SKM-1 (cell line): ENCODE measurements around the gene FASTKD3.
"Not testable (repeated sequence)": the region's sequence is repeated elsewhere in the genome, so short reads cannot be mapped to it uniquely, and the experiment has no call there.

Source experiments
- DNase-seq: peaks from one replicate; lab custom pipeline; 2025; ENCODE audit not compliant: unreplicated experiment; lab: John Stamatoyannopoulos, UW

The FASTKD3 gene, protein sequence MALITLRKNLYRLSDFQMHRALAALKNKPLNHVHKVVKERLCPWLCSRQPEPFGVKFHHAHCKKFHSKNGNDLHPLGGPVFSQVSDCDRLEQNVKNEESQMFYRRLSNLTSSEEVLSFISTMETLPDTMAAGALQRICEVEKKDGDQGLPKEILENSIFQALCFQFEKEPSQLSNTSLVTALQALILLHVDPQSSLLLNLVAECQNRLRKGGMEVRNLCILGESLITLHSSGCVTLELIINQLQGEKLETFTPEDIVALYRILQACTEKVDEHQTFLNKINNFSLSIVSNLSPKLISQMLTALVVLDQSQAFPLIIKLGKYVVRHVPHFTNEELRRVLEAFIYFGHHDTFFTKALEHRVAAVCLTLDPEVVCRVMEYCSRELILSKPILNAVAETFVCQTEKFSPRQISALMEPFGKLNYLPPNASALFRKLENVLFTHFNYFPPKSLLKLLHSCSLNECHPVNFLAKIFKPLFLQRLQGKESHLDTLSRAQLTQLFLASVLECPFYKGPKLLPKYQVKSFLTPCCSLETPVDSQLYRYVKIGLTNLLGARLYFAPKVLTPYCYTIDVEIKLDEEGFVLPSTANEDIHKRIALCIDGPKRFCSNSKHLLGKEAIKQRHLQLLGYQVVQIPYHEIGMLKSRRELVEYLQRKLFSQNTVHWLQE

DNA sequence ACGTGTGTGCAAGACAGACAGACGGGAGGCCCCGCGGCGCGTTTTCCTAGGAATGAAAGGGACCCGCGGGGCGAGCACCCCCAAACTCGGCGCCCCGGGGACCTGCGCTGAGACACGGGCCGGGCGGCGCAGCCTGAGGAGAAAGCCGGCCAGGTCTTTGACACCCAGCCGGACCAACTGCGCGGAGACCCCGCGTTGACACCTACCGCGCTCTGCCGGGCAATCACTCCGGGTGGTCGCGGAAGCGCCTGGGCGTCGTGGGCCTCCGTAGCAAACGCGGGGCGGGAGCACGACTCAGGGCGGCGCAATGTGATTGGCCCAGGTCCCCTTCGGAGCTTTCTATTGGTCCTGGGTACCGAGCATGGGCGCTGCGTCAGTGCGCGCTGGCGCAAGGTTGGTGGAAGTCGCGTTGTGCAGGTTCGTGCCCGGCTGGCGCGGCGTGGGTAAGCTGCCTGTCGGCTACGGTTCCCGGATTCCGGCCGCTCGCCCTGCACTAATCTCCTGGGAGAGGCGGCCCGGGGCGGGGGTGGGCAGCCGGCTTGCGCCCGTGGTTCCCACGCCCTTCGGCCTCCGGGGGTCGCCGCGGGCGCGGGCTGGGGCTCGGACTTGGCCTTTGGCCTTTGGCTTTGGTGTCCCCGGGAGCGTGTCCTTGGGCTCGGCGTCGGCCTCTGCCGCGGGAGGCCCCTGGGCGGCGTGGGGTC lies at the start of gene FASTKD3, which contains the start of gene MTRR:
Gene FASTKD3, minus strand, starts transcription at position 259 of the 701 bp plus-strand sequence. CDS start 948 bp downstream, outside the sequence.
Gene MTRR, plus strand, starts transcription at position 376 of the 701 bp plus-strand sequence. CDS start 1,647 bp downstream, outside the sequence.
- peak; percentile 83 for DNase-seq

DNA sequence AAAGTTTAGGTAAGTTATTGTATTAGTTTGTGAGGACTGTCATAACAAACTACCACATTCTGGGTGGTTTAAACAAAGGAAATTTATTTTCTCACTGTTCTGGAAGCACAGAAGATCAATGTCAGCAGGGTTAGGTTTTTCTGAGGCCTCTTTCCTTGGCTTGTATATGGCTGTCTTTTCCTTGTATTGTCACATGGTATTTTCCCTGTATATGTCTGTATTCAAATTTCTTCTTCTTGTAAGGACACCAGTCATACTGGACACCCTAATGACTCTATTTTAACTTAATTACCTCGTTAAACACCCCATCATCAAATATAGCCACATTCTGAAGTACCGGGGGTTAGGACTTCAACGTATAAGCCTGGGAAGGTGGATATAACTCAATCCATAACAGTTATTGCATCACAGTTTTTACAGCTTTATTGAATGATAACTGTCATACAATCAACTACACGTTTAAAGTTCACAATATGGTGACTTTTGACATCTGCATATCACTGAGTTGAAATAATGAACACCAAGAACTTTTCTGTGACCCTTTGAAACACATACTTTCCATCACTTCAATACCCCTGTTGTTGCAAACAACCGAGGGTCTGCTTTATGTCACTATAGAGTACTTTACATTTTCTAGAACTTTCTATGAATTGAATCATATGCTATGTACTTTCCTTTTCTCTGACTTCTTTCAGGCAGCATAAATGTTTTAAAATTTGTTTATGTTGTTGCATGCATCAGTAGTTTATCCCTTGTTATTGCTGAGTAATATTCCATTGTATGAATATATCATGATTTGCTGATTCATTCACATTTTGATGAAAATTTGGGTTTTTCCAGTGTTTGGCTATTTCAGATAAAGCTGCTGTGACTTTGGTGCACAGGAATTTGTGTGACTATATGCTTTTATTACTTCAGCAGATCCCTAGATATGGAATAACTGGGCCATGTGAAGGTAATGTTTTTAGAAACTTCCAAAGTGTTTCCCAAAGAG lies 48.6 kb upstream of the FASTKD3 start:
- no peak for DNase-seq

DNA sequence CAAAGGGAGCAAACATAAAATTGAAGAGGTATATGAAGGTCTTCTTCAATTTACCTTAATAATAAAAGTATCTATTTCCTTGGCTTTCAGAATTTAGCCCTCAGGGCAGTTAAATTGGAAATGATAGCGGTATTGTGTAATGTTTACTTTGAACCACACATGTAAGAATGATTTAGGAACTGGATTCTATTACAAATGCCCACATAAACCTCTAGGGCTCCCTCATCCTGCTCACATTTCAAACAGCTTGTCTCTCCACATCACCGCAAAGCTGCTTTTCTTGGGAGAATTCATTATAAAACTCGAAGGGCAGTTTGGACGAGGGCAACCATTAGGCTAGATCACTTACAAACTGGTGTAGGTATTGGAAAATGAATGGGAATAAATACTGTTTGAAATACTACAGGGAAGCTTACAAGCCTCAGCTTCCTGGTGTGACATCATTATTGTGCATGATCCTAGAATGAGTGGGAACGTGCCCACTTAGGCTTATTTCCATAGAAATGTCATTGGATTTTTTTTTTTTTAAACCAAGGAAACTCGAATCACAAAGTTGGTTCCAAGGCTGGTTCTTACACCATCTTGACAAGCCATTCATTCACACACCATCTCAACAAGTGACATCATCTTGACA lies 47.5 kb upstream of the FASTKD3 start:
- DNase-seq = no peak

DNA sequence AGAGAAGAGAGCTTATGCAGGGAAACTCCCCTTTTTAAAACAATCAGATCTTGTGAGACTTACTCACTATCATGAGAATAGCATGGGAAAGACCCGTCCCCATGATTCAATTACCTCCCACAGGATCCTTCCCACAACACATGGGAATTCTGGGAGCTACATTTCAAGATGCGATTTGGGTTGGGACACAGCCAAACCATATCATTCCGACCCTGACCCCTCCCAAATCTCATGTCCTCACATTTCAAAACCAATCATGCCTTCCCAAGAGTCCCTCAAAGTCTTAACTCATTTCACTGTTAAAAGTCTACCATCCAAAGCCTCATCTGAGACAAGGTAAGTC lies 42.6 kb upstream of the FASTKD3 start:
- not testable (repeated sequence) for DNase-seq

DNA sequence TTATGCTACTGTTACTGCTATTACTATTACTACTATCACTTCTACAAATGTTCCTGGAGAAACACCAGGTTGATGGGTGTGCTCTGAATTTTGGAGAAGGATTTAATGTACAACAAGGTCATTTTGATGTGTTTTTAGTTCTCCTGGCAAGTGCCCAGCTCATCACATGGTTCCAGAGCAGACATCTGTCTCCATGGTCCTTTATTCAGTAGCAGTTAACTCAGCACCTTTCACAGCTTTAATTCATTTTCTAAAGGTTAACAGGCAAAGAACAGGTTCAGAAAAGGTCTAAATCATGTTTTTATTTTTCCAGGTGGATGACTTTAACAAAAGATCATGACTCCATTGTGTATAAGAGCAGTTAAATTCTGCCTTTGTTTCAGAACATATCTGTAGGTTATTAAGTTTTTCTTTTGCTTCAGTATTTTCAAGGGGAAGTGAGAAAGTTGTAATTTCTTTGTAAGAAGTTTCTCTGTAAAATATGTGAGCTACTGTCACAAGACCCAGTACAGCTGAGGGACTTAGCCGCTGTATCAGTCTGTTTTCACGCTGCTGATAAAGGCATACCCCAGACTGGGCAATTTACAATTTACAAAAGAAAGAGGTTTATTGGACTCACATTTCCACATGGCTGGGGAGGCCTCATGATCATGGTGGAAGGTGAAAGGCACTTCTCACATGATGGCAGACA lies 42.1 kb upstream of the FASTKD3 start:
- DNase-seq = no peak

DNA sequence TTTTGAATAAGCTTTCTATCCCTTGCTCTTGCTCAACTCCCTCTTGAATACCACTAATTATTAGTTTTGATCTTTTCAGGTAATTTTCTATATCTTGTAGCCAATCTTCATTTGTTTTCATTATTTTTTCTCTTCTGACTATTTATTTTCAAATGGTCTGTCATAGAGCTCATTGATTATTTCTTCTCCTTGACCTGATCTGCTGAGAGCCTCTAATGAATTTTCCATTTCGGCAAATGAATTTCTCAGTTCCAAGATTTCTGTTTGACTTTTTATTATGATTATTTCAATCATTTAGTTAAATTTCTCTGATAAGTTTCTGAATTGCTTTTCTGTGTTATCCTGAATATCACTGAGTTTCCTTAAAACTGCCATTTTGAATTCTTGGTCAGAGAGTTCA lies 39.5 kb upstream of the FASTKD3 start:
- no peak for DNase-seq

DNA sequence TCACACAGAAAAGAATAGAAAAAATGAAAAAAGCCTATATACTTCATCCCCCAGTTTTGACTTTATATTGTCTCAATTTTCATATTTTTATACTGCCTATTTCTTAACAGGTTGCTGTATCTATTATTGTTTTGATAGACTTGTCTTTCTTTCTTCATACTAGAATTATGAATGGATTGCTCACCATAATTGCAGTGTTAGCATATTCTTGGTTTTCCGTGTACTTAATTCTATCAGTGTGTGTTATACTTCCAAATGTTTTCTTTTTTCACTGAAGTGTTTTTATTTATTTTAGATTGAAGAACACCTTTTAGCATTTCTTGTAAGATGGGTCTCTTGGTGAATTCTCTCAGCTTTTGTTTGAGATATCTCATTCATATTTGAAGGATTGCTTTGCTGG lies 38.8 kb upstream of the FASTKD3 start:
- DNase-seq = no peak

DNA sequence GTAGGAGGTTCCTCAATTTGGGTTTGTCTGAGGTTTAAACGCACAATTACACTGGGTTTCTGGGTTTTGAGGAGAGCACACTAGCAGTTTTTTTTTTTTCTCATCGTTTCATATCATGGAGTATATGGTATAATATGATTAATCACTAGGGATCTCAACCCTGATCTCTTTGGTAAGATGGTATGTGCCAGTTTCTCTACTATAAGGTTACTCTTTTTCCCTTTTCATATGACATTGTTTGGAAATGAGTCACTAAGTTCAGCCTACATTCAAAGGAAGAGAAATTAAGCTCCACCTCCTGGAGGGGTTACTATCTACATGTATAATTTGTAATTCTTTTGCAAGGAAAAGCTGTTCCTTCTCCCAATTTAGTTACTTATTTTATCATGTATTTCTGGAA lies 35.3 kb upstream of the FASTKD3 start:
- no peak for DNase-seq

DNA sequence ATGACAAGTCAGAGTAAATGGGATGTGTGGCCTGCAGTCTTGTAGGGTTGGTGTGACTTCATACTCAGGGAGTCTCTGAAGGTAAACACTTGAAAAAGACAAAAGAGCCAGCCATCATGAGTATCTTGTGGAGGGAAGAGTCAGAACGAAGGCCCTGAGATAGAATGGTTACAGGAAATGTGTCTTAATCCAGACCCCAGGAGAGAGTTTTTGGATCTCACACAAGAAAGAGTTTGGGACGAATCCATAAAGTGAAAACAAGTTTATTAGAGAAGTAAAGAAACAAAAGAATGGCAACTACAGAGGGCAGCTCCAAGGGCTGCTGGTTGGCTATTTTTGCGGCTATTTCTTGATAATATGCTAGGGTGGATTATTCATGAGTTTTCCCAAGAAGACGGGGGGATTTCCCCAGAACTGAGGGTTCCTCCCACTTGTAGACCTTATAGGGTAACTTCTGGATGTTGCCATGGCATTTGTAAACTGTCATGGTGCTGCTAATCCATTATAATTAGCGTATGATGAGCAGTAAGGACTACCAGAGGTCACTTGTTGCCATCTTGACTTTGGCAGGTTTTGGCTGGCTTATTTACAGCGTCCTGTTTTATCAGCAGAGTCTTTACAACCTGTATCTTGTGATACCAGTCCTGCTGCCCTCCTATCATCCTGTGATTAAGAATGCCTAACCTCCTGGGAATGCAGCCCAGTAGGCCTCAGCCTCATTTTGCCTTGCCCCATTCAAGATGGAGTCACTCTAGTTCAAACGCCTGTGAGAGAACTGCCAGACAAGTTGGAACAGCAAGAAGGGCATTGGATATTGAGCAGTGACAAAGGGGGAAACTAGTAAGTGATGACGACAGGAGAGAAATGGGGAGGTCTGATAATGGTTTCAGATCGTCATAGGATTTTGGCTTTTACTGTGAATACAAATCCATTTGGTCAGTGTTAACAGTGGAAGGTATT lies 34.1 kb upstream of the FASTKD3 start:
- no peak for DNase-seq

DNA sequence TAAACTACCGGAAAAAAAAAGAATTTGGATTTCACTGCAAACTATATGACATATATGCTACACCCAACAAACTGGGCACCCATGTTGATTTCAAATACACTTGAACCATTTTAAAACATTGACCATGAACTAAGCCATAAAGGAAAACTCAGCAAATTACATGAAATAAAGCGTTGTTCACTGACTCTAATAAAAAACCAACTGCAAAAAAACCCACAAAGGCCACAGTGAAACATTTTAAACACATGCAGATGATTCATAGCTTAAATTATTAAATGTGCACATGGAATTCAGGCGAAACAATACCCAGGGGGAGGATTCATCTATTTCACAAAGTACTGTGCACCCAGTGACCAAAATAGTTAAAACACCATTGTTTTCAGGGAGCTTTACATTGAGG lies 33.4 kb upstream of the FASTKD3 start:
- no peak for DNase-seq

DNA sequence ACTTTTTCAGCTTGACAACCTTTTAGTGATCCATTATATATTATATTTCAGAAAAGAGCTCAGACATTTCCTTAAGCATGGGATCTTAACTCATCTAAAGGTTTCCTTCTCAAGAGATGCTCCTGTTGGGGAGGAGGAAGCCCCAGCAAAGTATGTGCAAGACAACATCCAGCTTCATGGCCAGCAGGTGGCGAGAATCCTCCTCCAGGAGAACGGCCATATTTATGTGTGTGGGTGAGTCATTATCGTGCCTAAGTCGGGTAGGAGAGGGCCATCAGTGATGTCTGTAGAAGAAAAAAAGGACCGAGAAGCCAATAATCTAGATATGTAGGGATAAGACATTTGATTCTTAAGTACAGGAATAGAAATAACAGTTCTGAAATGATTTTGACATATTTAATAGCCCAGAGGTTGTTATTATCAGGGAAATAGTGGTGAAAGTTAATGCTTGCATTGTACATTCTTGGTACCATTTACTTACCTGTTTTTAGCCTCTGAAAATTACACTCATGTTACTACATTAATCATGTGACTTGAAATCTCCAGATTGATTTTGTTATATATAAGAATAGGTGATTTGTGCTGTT lies 28.3 kb upstream of the FASTKD3 start:
- DNase-seq = peak; percentile 9

DNA sequence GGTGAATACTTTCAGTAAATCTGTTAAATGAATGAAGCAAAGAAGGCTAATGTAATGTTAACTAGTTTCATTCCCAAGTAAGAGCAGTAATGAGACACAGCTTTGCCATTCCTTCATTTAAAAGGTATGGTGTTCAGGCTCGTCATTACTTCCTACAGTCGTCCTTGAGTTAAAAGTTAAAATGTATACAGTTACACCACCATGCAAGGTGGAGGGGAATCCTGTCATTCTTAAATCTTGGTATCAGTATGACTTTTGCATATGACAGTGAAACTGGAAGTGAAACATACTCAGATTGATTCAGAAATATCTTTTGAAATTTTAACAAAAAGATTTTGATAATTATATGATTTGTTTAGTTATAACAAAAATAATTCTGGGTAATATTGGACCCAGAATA lies 26.0 kb upstream of the FASTKD3 start:
- DNase-seq = no peak

DNA sequence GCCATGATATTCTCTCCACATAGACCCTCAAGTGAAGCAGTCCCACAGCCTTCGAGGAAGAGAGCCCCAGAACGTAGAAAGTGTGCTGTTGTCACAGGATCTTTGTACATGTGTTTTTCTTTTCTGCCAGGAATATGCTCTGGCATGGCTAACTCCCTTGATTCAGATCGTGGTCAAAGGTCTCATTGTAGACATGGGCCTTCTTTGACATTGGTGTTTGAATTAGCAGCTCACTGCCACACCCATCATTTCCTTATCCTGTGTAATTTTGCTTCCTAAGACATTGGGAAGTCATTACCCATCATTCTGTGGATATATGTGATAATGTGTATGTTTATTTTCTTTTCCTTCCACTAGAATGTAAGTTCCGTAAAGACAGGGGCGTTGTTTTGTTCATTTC lies 25.6 kb upstream of the FASTKD3 start:
- no peak for DNase-seq

DNA sequence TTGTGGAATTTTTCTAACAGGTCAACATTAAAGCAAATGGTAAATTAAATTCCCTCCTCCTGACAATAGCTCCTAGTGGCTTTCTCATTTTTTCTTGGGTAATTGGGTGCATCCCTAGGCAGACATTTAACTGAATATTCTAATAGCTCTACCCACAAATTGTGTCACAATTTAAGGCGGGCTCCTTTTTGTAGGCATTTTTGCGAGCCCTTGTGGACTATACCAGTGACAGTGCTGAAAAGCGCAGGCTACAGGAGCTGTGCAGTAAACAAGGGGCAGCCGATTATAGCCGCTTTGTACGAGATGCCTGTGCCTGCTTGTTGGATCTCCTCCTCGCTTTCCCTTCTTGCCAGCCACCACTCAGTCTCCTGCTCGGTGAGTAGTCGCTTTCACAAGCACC lies 20.1 kb upstream of the FASTKD3 start:
- no peak for DNase-seq

DNA sequence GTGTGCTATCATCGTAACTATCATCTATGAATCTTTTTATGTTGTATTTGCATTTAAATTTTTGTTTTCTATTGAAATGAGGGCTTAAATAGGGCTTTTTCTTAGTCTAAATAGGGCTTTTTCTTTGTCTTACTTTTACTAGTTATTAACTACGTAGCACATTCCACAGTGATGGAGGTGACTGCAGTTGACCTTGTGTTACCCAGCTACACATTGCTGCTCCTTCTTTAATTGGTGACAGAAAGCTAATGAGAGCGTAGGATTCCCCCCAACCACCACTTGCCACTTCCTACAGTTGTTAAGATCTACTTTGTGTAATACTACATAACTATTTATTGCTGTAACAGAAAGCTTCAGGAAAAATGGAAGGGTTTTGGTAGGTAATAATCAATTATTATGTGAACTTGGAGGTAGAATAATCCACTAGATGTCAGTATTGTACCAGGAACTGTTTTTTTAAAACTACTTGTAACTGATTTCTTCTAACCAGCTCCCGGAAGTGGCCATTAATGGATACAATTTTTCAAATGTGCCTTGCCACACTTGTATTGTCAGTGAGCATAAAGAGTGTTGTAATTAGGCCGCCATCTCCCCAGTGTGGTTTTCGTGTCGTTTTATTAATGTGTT lies 18.1 kb upstream of the FASTKD3 start:
- no peak for DNase-seq

DNA sequence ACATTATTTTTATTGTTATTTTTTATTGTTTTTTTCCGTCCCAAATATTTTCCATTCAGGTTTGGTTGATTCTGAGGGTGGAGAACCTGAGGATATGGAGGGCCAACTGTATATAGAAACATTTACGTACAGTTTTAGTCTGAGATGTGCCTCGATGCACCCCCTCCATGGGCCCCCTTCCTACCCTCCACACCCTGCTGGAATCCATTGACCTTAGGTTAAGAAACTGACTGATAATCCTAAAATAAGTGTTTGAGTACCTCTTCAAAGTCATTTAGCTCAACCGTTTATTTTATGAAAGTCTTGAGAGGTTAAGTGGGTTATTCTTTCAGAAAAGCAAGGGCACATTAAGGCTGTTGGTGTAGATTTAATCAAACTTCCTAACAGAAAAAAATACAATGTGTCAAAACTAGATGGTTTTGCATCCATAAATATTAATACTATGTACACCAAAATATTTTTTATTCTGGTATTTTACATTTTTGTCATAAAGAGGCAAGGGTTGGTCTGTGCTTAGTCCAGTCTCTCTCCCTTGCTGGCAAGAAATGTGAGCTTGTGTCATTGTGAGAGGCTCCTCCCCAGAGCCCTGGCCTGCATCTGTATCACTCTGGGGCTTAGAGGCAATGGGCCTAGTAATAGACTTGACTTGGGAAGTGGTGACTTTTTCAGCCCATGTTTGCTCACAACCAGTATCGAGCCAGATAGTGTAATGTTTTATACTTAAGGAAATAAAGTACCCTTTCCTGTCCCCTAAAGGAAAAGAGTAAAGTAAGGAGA lies 15.8 kb upstream of the FASTKD3 start:
- no peak for DNase-seq

DNA sequence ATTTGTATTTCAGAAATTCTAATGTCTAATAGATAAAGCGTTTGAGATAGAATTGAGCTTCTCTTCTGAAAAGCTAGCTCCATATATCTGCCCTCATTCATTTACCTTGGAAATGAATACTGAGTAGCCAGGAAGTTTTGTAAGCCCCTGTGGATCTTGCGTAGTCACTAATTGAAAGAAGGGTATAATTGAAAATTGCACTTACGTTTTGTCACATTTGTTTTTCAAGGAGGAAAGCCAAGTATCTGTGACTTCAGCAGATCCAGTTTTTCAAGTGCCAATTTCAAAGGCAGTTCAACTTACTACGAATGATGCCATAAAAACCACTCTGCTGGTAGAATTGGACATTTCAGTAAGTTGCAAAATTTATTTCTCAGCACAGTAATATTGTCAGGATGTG lies 14.1 kb upstream of the FASTKD3 start:
- DNase-seq = no peak
